Activated CD4-positive, alpha-beta memory T cell treated with anti-CD3 and anti-CD28 coated beads for 36 hours (primary cell): ENCODE measurements around the gene ST8SIA5. TPM values are rescaled to one million over a fixed set of nuclear protein-coding genes. Genes with fewer than 3 reads are reported as not detected.

Experiments
- CTCF ChIA-PET: fragments of 350-600 bp; sonication (Branson Sonifier 250); formaldehyde crosslinking; loops from one replicate; lab custom pipeline; 2021; ENCODE audit warnings: antibody characterized with exemption, inconsistent platforms; lab: Charles Lee
- POLR2A ChIA-PET: fragments of 350-600 bp; sonication (Branson Sonifier 250); formaldehyde crosslinking; loops from one replicate; lab custom pipeline; 2021; ENCODE audit warnings: antibody characterized with exemption; lab: Charles Lee
- DNase-seq: peaks from one replicate; pipeline ENCODE4 v3.0.0-alpha.2; 2020
- H3K27ac Mint-ChIP-seq: one replicate; pipeline ENCODE4 v1.8.0; 2021; ENCODE audit warnings: mixed read lengths
- H3K27me3 Mint-ChIP-seq: one replicate; pipeline ENCODE4 v1.8.0; 2021; ENCODE audit warnings: mixed read lengths
- H3K36me3 Mint-ChIP-seq: one replicate; pipeline ENCODE4 v1.8.0; 2021; ENCODE audit warnings: mixed read lengths
- H3K4me1 Mint-ChIP-seq: one replicate; pipeline ENCODE4 v1.8.0; 2021; ENCODE audit warnings: low read depth, mixed read lengths
- H3K4me3 Mint-ChIP-seq: one replicate; pipeline ENCODE4 v1.8.0; 2021; ENCODE audit warnings: mild to moderate bottlenecking, mixed read lengths
- H3K9me3 Mint-ChIP-seq: one replicate; pipeline ENCODE4 v1.8.0; 2021; ENCODE audit warnings: mixed read lengths
- intact Hi-C: fragments of 100-400 bp; cut with micrococcal nuclease; formaldehyde crosslinking; loops from one replicate; pipeline ENCODE4 v1.15.1; 2023
- total RNA-seq, 2 experiments: library from RNA; stranded (reverse); gene quantifications; one replicate each; pipeline ENCODE4 v1.2.3, GENCODE V29; 2021

Gene ST8SIA5
- total RNA-seq, 2 experiments from 2014 or later, result not detected

DNA sequence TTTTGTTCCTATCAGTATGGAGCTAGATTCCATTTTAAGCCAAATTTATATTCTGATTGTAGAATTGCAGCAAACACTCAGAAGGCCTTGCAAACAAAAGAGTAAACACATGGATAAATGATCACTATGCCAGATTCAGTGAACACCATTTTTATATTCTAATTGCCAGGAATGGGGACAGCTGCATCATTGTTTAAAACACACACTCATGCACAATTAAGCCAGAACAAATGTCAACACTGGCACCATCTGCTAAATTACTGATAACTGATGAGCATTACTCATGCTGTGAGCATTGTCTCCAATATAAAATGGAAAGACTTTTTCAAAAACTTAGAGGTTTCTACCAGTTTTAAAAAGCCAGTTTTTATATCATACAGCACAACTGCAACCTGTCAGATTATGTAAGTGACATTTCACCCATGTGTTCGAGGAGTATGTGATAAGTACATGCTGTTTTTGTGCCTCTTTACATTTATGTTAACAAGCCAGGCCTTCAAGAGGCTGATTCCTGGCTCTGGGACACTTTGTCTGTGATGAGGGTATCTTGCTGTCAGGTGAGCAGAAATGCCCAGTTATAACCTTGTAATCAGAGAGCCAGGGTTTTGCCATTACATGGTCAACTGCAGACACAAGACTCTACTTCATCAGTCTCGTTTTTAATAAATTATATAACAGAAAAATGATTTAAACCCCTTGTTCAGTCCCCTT is 4.4 kb upstream of the ST8SIA5 start:
- H3K36me3 Mint-ChIP-seq, result no peaks in the 10 kb centered on the region
- no peak for DNase-seq
- ChIA-PET CTCF (no interaction called here), POLR2A (no interaction called here)
- no peak overlapping the region for H3K4me3 Mint-ChIP-seq
- H3K27me3 Mint-ChIP-seq, result peaks cover 47% of the 10 kb centered on the region
- intact Hi-C loops, result no loop called here
- no peak overlapping the region for H3K27ac Mint-ChIP-seq
- peaks cover 6% of the 10 kb centered on the region for H3K4me1 Mint-ChIP-seq
- H3K9me3 Mint-ChIP-seq, result no peaks in the 10 kb centered on the region

GRCh38 chr18:46759890-46760289 is 3.0 kb upstream of the ST8SIA5 start:
- no peaks in the 10 kb centered on the region for H3K36me3 Mint-ChIP-seq
- DNase-seq, result no peak
- H3K27me3 Mint-ChIP-seq, result peaks cover 52% of the 10 kb centered on the region
- H3K9me3 Mint-ChIP-seq, result no peaks in the 10 kb centered on the region
- intact Hi-C loops, result loop anchor here (5.0 kb wide), 1 partner anchor 83 kb away; no protein-coding TSS in a partner anchor
- POLR2A ChIA-PET, result no interaction called here
- CTCF ChIA-PET, result no interaction called here
- H3K27ac Mint-ChIP-seq, result no peak overlapping the region
- H3K4me3 Mint-ChIP-seq, result no peak overlapping the region
- peaks cover 11% of the 10 kb centered on the region for H3K4me1 Mint-ChIP-seq

DNA sequence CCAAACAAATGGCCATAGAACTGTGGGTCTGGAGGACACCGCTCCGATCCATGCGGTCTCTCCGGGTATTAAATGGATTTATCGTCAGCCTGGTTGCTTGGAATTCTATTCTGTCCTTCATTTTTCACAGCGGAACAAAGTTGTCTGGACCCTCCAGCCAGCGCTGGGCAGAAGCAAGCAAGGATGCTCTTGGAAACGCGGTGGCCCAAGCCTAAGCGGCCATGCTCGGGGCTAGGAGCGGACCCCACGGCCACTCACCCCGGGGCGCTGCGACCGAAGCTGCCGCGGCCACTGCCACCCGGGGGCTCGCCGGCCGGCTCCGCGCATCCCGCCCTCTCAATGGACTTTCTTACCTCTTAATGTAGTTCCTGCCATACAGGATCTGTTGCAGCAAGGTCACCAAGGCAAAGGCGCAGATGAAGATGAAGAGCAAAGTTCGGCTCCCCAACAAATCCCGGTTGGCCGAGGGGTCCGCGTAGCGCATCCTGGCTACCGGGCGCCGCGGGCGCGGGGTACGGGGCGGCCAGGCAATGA is 761 bp downstream of the ST8SIA5 start:
- Mint-ChIP-seq H3K27me3 (peaks cover 58% of the 10 kb centered on the region), H3K4me3 (no peak overlapping the region), H3K36me3 (no peaks in the 10 kb centered on the region), H3K27ac (no peak overlapping the region), H3K9me3 (no peaks in the 10 kb centered on the region), H3K4me1 (peaks cover 11% of the 10 kb centered on the region)
- intact Hi-C loops, result loop anchor here (5.0 kb wide), 1 partner anchor 79 kb away; no protein-coding TSS in a partner anchor
- CTCF ChIA-PET, result no interaction called here
- DNase-seq, result no peak
- POLR2A ChIA-PET, result no interaction called here

DNA sequence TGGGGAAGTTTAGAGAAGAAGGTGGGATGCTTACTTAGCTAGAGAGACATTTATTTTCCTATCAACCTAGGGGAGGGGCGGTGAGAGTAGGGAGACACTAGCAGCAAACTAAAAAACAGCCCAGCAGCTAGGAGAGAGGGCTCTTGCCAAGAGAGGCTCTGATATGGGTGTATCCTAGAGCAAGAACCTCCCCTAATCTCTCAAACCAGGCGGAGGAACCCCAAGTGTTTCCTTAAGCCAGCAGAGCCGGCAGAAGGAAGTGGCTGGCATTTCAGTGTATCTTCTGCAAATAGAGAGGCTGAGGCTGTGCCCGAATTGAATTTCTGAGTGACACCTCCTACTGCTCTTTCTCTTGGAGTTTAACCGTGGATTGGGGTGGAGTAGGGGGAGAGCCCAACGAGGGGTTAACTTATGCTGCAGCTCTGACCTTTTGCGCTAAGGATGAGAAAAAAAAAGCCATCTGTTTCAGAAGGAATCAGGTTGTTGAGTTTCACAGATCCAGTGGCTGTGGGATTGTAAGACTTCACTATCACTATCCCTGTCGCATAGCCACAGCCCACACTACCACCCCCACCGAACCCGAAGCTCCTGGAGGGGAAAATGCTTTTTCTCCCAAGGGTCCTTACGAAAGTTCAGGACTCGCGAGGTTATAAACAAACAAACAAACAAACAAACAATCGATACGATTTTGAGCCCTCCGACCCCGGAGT is 1.4 kb downstream of the ST8SIA5 start:
- CTCF ChIA-PET, result no interaction called here
- no peaks in the 10 kb centered on the region for H3K9me3 Mint-ChIP-seq
- POLR2A ChIA-PET, result no interaction called here
- peaks cover 57% of the 10 kb centered on the region for H3K27me3 Mint-ChIP-seq
- no peaks in the 10 kb centered on the region for H3K36me3 Mint-ChIP-seq
- intact Hi-C loops, result loop anchor here (5.0 kb wide), 1 partner anchor 78 kb away; no protein-coding TSS in a partner anchor
- H3K4me1 Mint-ChIP-seq, result peaks cover 11% of the 10 kb centered on the region
- H3K27ac Mint-ChIP-seq, result no peak overlapping the region
- DNase-seq, result no peak
- no peak overlapping the region for H3K4me3 Mint-ChIP-seq

- CTCF ChIA-PET, result no interaction called here
- H3K9me3 Mint-ChIP-seq, result no peaks in the 10 kb centered on the region
- H3K4me1 Mint-ChIP-seq, result peaks cover 11% of the 10 kb centered on the region
- H3K4me3 Mint-ChIP-seq, result no peak overlapping the region
- DNase-seq, result no peak
- H3K27ac Mint-ChIP-seq, result no peak overlapping the region
- H3K27me3 Mint-ChIP-seq, result peaks cover 53% of the 10 kb centered on the region
- intact Hi-C loops, result loop anchor here (5.0 kb wide), 1 partner anchor 77 kb away; no protein-coding TSS in a partner anchor
- POLR2A ChIA-PET, result no interaction called here
- H3K36me3 Mint-ChIP-seq, result no peaks in the 10 kb centered on the region
These were observed 2.1 kb downstream of the ST8SIA5 start for GRCh38 chr18:46754661-46755292.

GRCh38 chr18:46754188-46754587 is 2.7 kb downstream of the ST8SIA5 start:
- Mint-ChIP-seq H3K36me3 (no peaks in the 10 kb centered on the region), H3K27ac (no peak overlapping the region), H3K4me3 (no peak overlapping the region), H3K4me1 (peaks cover 11% of the 10 kb centered on the region), H3K27me3 (peaks cover 47% of the 10 kb centered on the region), H3K9me3 (no peaks in the 10 kb centered on the region)
- intact Hi-C loops, result no loop called here
- DNase-seq, result no peak
- ChIA-PET POLR2A (no interaction called here), CTCF (no interaction called here)

- no peaks in the 10 kb centered on the region for H3K36me3 Mint-ChIP-seq
- no peak overlapping the region for H3K27ac Mint-ChIP-seq
- ChIA-PET POLR2A (no interaction called here), CTCF (no interaction called here)
- H3K9me3 Mint-ChIP-seq, result no peaks in the 10 kb centered on the region
- no peak overlapping the region for H3K4me3 Mint-ChIP-seq
- intact Hi-C loops, result no loop called here
- H3K27me3 Mint-ChIP-seq, result peaks cover 34% of the 10 kb centered on the region
- peaks cover 6% of the 10 kb centered on the region for H3K4me1 Mint-ChIP-seq
- DNase-seq, result no peak
These were observed 5.0 kb downstream of the ST8SIA5 start for GRCh38 chr18:46751882-46752281.

DNA sequence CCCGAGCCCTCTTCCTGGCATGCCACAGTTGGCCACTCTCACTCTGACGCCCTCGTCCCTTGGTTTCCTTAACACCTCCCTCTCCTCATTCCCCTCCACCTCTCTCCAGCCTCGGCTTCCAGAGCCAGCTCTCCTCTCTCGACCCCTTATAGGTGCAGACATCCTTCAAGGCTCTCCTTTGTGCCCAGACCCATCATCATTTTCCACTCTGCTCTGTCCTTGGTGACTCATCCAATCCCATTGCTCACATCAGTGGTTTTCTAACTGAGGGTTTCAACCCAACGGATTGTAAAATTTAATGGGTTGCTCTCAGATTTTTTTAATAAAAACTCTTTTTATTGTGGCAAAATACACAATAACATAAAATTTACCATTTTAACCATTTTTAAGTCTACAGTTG is 6.2 kb downstream of the ST8SIA5 start:
- DNase-seq, result no peak
- POLR2A ChIA-PET, result no interaction called here
- Mint-ChIP-seq H3K36me3 (no peaks in the 10 kb centered on the region), H3K27ac (no peak overlapping the region), H3K4me3 (no peak overlapping the region), H3K9me3 (peaks cover 5% of the 10 kb centered on the region), H3K27me3 (peaks cover 29% of the 10 kb centered on the region), H3K4me1 (peaks cover 2% of the 10 kb centered on the region)
- intact Hi-C loops, result no loop called here
- CTCF ChIA-PET, result no interaction called here

DNA sequence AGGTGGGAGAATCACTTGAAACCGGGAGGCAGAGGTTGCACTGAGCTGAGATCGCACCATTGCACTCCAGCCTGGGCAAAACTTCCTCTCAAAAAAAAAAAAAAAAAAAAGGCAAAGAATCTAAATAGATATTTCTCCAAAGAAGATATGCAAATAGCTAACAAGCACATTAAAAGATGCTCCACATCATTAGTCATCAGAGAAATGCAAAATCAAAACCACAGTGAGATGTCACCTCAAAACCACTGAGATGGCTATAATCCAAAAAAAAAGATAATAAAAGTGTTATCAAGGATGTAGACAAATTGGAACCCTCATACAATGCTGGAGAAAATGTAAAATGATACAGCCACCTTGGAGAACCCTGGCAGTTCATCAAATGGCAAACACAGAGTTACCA is 8.4 kb downstream of the ST8SIA5 start:
- peaks cover 21% of the 10 kb centered on the region for H3K27me3 Mint-ChIP-seq
- H3K4me3 Mint-ChIP-seq, result no peak overlapping the region
- intact Hi-C loops, result no loop called here
- no peak overlapping the region for H3K27ac Mint-ChIP-seq
- POLR2A ChIA-PET, result no interaction called here
- peaks cover 5% of the 10 kb centered on the region for H3K9me3 Mint-ChIP-seq
- no peaks in the 10 kb centered on the region for H3K36me3 Mint-ChIP-seq
- no peak for DNase-seq
- CTCF ChIA-PET, result no interaction called here
- no peaks in the 10 kb centered on the region for H3K4me1 Mint-ChIP-seq

- H3K36me3 Mint-ChIP-seq, result no peaks in the 10 kb centered on the region
- no peaks in the 10 kb centered on the region for H3K9me3 Mint-ChIP-seq
- H3K27ac Mint-ChIP-seq, result no peak overlapping the region
- DNase-seq, result no peak
- peaks cover 25% of the 10 kb centered on the region for H3K27me3 Mint-ChIP-seq
- intact Hi-C loops, result no loop called here
- POLR2A ChIA-PET, result no interaction called here
- no peak overlapping the region for H3K4me3 Mint-ChIP-seq
- H3K4me1 Mint-ChIP-seq, result no peaks in the 10 kb centered on the region
- CTCF ChIA-PET, result no interaction called here
These were observed 16.8 kb downstream of the ST8SIA5 start for GRCh38 chr18:46740046-46740445.

DNA sequence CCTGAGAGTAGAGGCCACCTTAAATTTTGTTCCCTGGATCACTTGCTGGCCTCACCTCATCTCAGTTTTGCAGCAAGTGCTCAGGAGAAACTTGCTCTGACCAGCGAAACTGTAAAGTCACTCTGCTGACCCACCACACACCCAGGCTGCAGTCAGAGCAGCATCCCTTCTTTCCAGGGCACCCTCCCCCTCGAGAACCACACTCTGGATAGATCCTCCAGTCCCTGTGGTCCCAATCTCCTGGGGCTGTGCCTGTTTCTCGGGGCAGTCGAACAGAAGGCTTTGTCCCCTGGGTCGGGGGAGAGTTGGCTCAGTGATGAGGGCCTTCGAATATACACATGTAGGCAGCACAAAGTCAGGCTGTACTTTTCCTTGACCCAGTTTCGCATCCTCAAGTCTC is 18.4 kb downstream of the ST8SIA5 start:
- ChIA-PET POLR2A (no interaction called here), CTCF (no interaction called here)
- Mint-ChIP-seq H3K36me3 (no peaks in the 10 kb centered on the region), H3K27me3 (peaks cover 16% of the 10 kb centered on the region), H3K9me3 (no peaks in the 10 kb centered on the region), H3K4me1 (no peaks in the 10 kb centered on the region), H3K27ac (no peak overlapping the region), H3K4me3 (no peak overlapping the region)
- DNase-seq, result no peak
- intact Hi-C loops, result no loop called here

GRCh38 chr18:46736736-46737135 is 20.1 kb downstream of the ST8SIA5 start:
- Mint-ChIP-seq H3K36me3 (no peaks in the 10 kb centered on the region), H3K9me3 (no peaks in the 10 kb centered on the region), H3K27me3 (peaks cover 14% of the 10 kb centered on the region), H3K4me1 (no peaks in the 10 kb centered on the region), H3K27ac (no peak overlapping the region), H3K4me3 (no peak overlapping the region)
- intact Hi-C loops, result no loop called here
- no peak for DNase-seq
- CTCF ChIA-PET, result no interaction called here
- POLR2A ChIA-PET, result no interaction called here
